Adrenal gland (tissue), 12 donors: ENCODE results near the gene CYSRT1. TPM values are rescaled to one million over a fixed set of nuclear protein-coding genes. Genes with fewer than 3 reads are reported as not detected.

ENCODE experiments used
- DNase-seq, 7 donors: peaks; one replicate each; pipeline ENCODE4 v3.0.0-alpha.2; 2019 to 2020
- H3K27ac ChIP-seq, 5 donors: fragments of 200-600 bp; sonication (generic) in 4 of 5; 1 replicate in 3 of 5; 2 replicates in 2 of 5; pipeline versions ENCODE4 v1.5.1 to v1.8.0; 2016 to 2020; ENCODE audit warnings: mild to moderate bottlenecking in 1 of 5
- H3K27me3 ChIP-seq: fragments of 200-600 bp; 2 replicates; pipeline ENCODE4 v1.8.0; 2021
- H3K36me3 ChIP-seq, 2 donors: fragments of 200-600 bp; replicated peaks in 1 of 2; 1 replicate in 1 of 2; 2 replicates in 1 of 2; pipeline versions ENCODE4 v1.5.1 to v1.8.0; 2018 to 2022
- H3K4me1 ChIP-seq, 2 donors: fragments of 200-600 bp; replicated peaks in 1 of 2; 1 replicate in 1 of 2; 2 replicates in 1 of 2; pipeline versions ENCODE4 v1.5.1 to v1.8.0; 2018 to 2021
- H3K4me3 ChIP-seq, 4 donors: fragments of 200-600 bp; sonication (generic) in 3 of 4; one replicate each; pipeline ENCODE4 v1.5.1; 2016 to 2018
- H3K9me3 ChIP-seq, 3 donors: fragments of 200-600 bp; sonication (generic) in 1 of 3; replicated peaks in 1 of 3; 1 replicate in 2 of 3; 2 replicates in 1 of 3; pipeline versions ENCODE4 v1.5.1 to v1.8.0; 2016 to 2021
- CTCF ChIP-seq, 6 experiments: fragments of 450-650 bp in 4 of 6; fragments of 200-600 bp in 2 of 6; sonication (generic) in 1 of 6; IDR thresholded peaks; 1 replicate in 5 of 6; 2 replicates in 1 of 6; pipeline versions ENCODE4 v1.5.1 to v1.8.0; 2016 to 2021; ENCODE audit warnings: antibody characterized with exemption in 6 of 6, mild to moderate bottlenecking in 2 of 6, moderate library complexity in 1 of 6
- POLR2A ChIP-seq, 2 donors: fragments of 450-650 bp; IDR thresholded peaks; one replicate each; pipeline ENCODE4 v1.6.1; 2017; ENCODE audit warnings: antibody characterized with exemption in 2 of 2, mild to moderate bottlenecking in 2 of 2, moderate library complexity in 1 of 2
- WGBS, 4 donors: extraction: QIAGEN DNeasy Blood & Tissue Kit in 2 of 4; methylation state at CpG; one replicate each; pipeline versions ENCODE4 v1.1.5 to v1.1.7; 2013 to 2017; 5-methylcytosine and 5-hydroxymethylcytosine counted together
- intact Hi-C, 2 donors: fragments of 100-400 bp; cut with DNase I; formaldehyde crosslinking; loops; one replicate each; pipeline versions ENCODE4 v1.14.1 to v1.15.0; 2022 to 2023
- polyA plus RNA-seq, 3 donors: library from polyadenylated mRNA; stranded (reverse); fragments of 200-250 nt in 2 of 3; fragments of 350-450 nt in 1 of 3; fragmentation: Illumina TruSeq in 1 of 3; extraction: RNeasy Lipid Tissue Mini Kit (QIAGEN cat#74804) in 1 of 3; gene quantifications; one replicate each; pipeline ENCODE4 v1.2.3, GENCODE V29; 2013 to 2014
- total RNA-seq, 9 donors: library from RNA; depleted of rRNA in 4 of 9; stranded (reverse); fragments of >200 nt in 4 of 9; fragments of 120-200 nt in 1 of 9; fragmentation: NEBNext Ultra II Directional in 1 of 9; extraction: Animal tissue kit (Norgen Biotek cat#: 25700) in 1 of 9; gene quantifications; one replicate each; pipeline versions ENCODE4 v1.1.0 to v1.2.4, GENCODE V29; 2013 to 2023
- donor health status: healthy with polysubstance abuse.
- donor health status: Bipolar disorder and iron deficiency.
- donor health status: DM: yes; HTN: yes; CAD: no.
- donor health status: DM: no; HTN: no; CAD: no.
- donor health status: DM: no; HTN: no; CAD: no.
- donor health status: DM: yes; HTN: yes; CAD: no.

CYSRT1 gene
- total and polyA plus RNA-seq, 12 donors, result 0.56 to 4.6 (median 1.7) TPM; not detected in 1

- Histone ChIP-seq H3K9me3 (no peaks in the 10 kb centered on the region), H3K27me3 (no peaks in the 10 kb centered on the region), H3K36me3 (peaks cover 0 to 43% of the 10 kb centered on the region in 2 donors), H3K27ac (peak within 1 kb of the TSS; percentile 74 to 98 (median 91)), H3K4me1 (peaks cover 20 to 32% of the 10 kb centered on the region in 2 donors), H3K4me3 (peak within 1 kb of the TSS; percentile 62 to 82 (median 76))
- TF ChIP-seq CTCF (IDR thresholded peaks at IDR 0.05), result peak in 3 of 6 experiments; percentile 6 to 32 (median 24)
- TF ChIP-seq POLR2A (IDR thresholded peaks at IDR 0.05), result peak; percentile 79 to 89
- 0 to 1% (median 0%) methylated on average over 14 to 98 of the region's 98 CpGs for WGBS, 4 donors
- DNase-seq, result peak; percentile 91 to 96 (median 93)
- intact Hi-C loops, result no loop called here
These were observed 36.3 kb upstream of the CYSRT1 start, which contains the start of the genes ANAPC2 and SSNA1 for GRCh38 chr9:137188490-137189296. Gene ANAPC2, minus strand, starts transcription at chr9:137188560. Its CDS starts 28 bp downstream, at chr9:137188532. Gene SSNA1, plus strand, starts transcription at chr9:137188676. Its CDS starts 51 bp downstream, at chr9:137188727.

GRCh38 chr9:137189297-137190295 lies 35.4 kb upstream of the CYSRT1 start:
- Histone ChIP-seq H3K27me3 (no peaks in the 10 kb centered on the region), H3K27ac (peak overlapping the region; percentile 74 to 98 (median 91)), H3K9me3 (no peaks in the 10 kb centered on the region), H3K4me1 (peaks cover 20 to 32% of the 10 kb centered on the region in 2 donors), H3K36me3 (peaks cover 0 to 40% of the 10 kb centered on the region in 2 donors), H3K4me3 (peak overlapping the region in 3 of 4 donors; percentile 62 to 82 (median 70))
- WGBS, 4 donors, result 20 to 44% (median 26%) methylated on average over 8 to 23 of the region's 23 CpGs
- no peak for DNase-seq
- TF ChIP-seq POLR2A (IDR thresholded peaks at IDR 0.05), result no peak
- no peak for TF ChIP-seq CTCF (IDR thresholded peaks at IDR 0.05)
- intact Hi-C loops, result no loop called here

- Histone ChIP-seq H3K4me1 (peaks cover 20 to 32% of the 10 kb centered on the region in 2 donors), H3K4me3 (no peak overlapping the region), H3K27me3 (no peaks in the 10 kb centered on the region), H3K9me3 (no peaks in the 10 kb centered on the region), H3K36me3 (peaks cover 0 to 32% of the 10 kb centered on the region in 2 donors), H3K27ac (peak overlapping the region in 3 of 5 donors; percentile 27 to 96 (median 90))
- intact Hi-C loops, result no loop called here
- TF ChIP-seq POLR2A (IDR thresholded peaks at IDR 0.05) (no peak), CTCF (IDR thresholded peaks at IDR 0.05) (no peak)
- no peak for DNase-seq
- WGBS, 4 donors, result 63 to 90% (median 74%) methylated on average over 3 to 9 of the region's 9 CpGs
These were observed 34.6 kb upstream of the CYSRT1 start for GRCh38 chr9:137190315-137190856.
